Breast epithelium (tissue), 3 donors: ENCODE measurements around the gene CHD3.

ENCODE experiments used
- CTCF ChIP-seq, 3 donors: fragments of 450-650 bp; IDR thresholded peaks; one replicate each; pipeline ENCODE4 v1.5.1; 2016 to 2017; ENCODE audit warnings: antibody characterized with exemption in 3 of 3, mild to moderate bottlenecking in 3 of 3, moderate library complexity in 3 of 3
- POLR2A ChIP-seq: fragments of 450-650 bp; IDR thresholded peaks from one replicate; pipeline ENCODE4 v1.6.1; 2016; ENCODE audit warnings: antibody characterized with exemption, mild to moderate bottlenecking, moderate library complexity
- POLR2AphosphoS5 ChIP-seq, 3 donors: sonication (generic); formaldehyde crosslinking; IDR thresholded peaks; one replicate each; pipeline ENCODE4 v1.6.1; 2017; ENCODE audit warnings: antibody characterized with exemption in 3 of 3

- TF ChIP-seq CTCF (IDR thresholded peaks at IDR 0.05), result no peak
- no peak for TF ChIP-seq POLR2AphosphoS5 (IDR thresholded peaks at IDR 0.05)
- no peak for TF ChIP-seq POLR2A
These were observed 2.2 kb upstream of the CHD3 start for GRCh38 chr17:7886227-7887037.
